ENCODE measurements around the gene CRX. TPM values are rescaled to one million over a fixed set of nuclear protein-coding genes. Genes with fewer than 3 reads are reported as not detected.

CRX gene
- polyA plus RNA-seq, 1 of the 3 experiments (the other 2 are of a cell fraction) = not detected

DNA sequence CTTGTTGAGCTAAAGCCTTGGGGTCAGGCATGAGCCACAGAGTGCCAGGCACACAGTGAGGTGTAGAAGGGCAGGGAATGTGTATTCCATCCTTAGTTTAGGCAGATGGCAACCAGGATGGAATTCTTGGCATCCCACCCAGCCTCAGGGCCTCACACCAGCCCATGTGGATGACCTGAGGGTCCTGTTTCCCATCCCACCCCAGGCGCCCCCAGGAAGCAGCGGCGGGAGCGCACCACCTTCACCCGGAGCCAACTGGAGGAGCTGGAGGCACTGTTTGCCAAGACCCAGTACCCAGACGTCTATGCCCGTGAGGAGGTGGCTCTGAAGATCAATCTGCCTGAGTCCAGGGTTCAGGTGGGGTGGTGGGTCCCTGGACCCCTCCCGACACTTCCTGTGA, 14.3 kb downstream of the CRX start:
- H3K4me3 ChIP-seq (ENCODE audit: low read depth in 2 of 2, low read length in 1 of 2) = no peak overlapping the region
- H2AFZ ChIP-seq (ENCODE audit: low read depth) = no peak overlapping the region
- no peaks in the 10 kb centered on the region for H4K20me1 ChIP-seq (ENCODE audit: insufficient read depth)
- H3K79me2 ChIP-seq (ENCODE audit: insufficient read depth) = no peaks in the 10 kb centered on the region
- POLR2A ChIA-PET = no interaction called here
- peaks cover 11% of the 10 kb centered on the region for H3F3A ChIP-seq (replicated peaks; ENCODE audit: insufficient read depth)
- H3K27me3 ChIP-seq (ENCODE audit: insufficient read depth) = peaks cover 39% of the 10 kb centered on the region; the same call in 1 of the 2 replicates
- CTCF ChIA-PET = interaction anchor here (1.3 kb wide), 1 partner anchor 27 kb away, joined by 5 read pairs; no protein-coding TSS in a partner anchor
- no peak for DNase-seq
- H3K36me3 ChIP-seq (replicated peaks in 1 of 2; ENCODE audit: control insufficient read depth in 1 of 2, insufficient read depth in 2 of 2, low read length in 1 of 2) = no peaks in the 10 kb centered on the region
- H3K9me2 ChIP-seq = no peaks in the 10 kb centered on the region
- no peak overlapping the region for H3K4me2 ChIP-seq
- TF ChIP-seq MXI1 (IDR thresholded peaks at IDR 0.05; ENCODE audit: low read depth, low read length) (no peak), GABPA (IDR thresholded peaks at IDR 0.05; ENCODE audit: low read depth) (no peak), RCOR1 (IDR thresholded peaks at IDR 0.05; ENCODE audit: low read length) (no peak), GATA2 (CRISPR knock-in tag; IDR thresholded peaks at IDR 0.05) (no peak), TCF12 (IDR thresholded peaks at IDR 0.05) (no peak), RXRA (IDR thresholded peaks at IDR 0.05; ENCODE audit: borderline replicate concordance, low read depth) (no peak)
- TF ChIP-seq, protein P1, sequence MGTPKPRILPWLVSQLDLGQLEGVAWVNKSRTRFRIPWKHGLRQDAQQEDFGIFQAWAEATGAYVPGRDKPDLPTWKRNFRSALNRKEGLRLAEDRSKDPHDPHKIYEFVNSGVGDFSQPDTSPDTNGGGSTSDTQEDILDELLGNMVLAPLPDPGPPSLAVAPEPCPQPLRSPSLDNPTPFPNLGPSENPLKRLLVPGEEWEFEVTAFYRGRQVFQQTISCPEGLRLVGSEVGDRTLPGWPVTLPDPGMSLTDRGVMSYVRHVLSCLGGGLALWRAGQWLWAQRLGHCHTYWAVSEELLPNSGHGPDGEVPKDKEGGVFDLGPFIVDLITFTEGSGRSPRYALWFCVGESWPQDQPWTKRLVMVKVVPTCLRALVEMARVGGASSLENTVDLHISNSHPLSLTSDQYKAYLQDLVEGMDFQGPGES (IDR thresholded peaks at IDR 0.05; ENCODE audit: low read depth, low read length) = no peak
- no peak overlapping the region for H3K9ac ChIP-seq
- H3K4me1 ChIP-seq (ENCODE audit: control insufficient read depth in 1 of 2, insufficient read depth in 2 of 2, low read depth in 1 of 2, low read length in 1 of 2) = no peaks in the 10 kb centered on the region
- WGBS (ENCODE audit: low lambda C conversion rate) = 11% methylated on average over 5 of the region's 8 CpGs
- H3K9me3 ChIP-seq = no peaks in the 10 kb centered on the region
- H3K27ac ChIP-seq (ENCODE audit: low read depth in 2 of 2, low read length in 1 of 2) = no peak overlapping the region

DNA sequence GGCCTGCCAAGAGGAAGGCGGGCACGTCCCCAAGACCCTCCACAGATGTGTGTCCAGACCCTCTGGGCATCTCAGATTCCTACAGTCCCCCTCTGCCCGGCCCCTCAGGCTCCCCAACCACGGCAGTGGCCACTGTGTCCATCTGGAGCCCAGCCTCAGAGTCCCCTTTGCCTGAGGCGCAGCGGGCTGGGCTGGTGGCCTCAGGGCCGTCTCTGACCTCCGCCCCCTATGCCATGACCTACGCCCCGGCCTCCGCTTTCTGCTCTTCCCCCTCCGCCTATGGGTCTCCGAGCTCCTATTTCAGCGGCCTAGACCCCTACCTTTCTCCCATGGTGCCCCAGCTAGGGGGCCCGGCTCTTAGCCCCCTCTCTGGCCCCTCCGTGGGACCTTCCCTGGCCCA, 17.7 kb downstream of the CRX start:
- H3K4me3 ChIP-seq (ENCODE audit: low read depth in 2 of 2, low read length in 1 of 2) = no peak overlapping the region
- no peaks in the 10 kb centered on the region for H3K4me1 ChIP-seq (ENCODE audit: control insufficient read depth in 1 of 2, insufficient read depth in 2 of 2, low read depth in 1 of 2, low read length in 1 of 2)
- no peak overlapping the region for H3K27ac ChIP-seq (ENCODE audit: low read depth in 2 of 2, low read length in 1 of 2)
- TF ChIP-seq RFX5 (IDR thresholded peaks at IDR 0.05; ENCODE audit: low read length) (no peak), FOSL2 (IDR thresholded peaks at IDR 0.05; ENCODE audit: borderline replicate concordance, low read depth) (no peak), GABPA (IDR thresholded peaks at IDR 0.05; ENCODE audit: low read depth) (no peak), RXRA (IDR thresholded peaks at IDR 0.05; ENCODE audit: borderline replicate concordance, low read depth) (no peak), RAD21 (IDR thresholded peaks at IDR 0.05; ENCODE audit: low read length) (no peak), CHD2 (IDR thresholded peaks at IDR 0.05; ENCODE audit: low read length, partially characterized antibody) (no peak), GATA2 (CRISPR knock-in tag; IDR thresholded peaks at IDR 0.05) (no peak), SIN3A (IDR thresholded peaks at IDR 0.05; ENCODE audit: borderline replicate concordance, low read depth, low read length) (no peak), ELF1 (IDR thresholded peaks at IDR 0.05) (no peak)
- WGBS (ENCODE audit: low lambda C conversion rate) = 35% methylated on average over 16 of the region's 16 CpGs
- peaks cover 50% of the 10 kb centered on the region for H3K27me3 ChIP-seq (ENCODE audit: insufficient read depth)
- peaks cover 11% of the 10 kb centered on the region for H3F3A ChIP-seq (replicated peaks; ENCODE audit: insufficient read depth)
- POLR2A ChIA-PET = no interaction called here
- H4K20me1 ChIP-seq (ENCODE audit: insufficient read depth) = no peaks in the 10 kb centered on the region
- no peaks in the 10 kb centered on the region for H3K9me3 ChIP-seq
- H2AFZ ChIP-seq (ENCODE audit: low read depth) = no peak overlapping the region
- H3K9ac ChIP-seq = no peak overlapping the region
- no peaks in the 10 kb centered on the region for H3K9me2 ChIP-seq
- H3K79me2 ChIP-seq (ENCODE audit: insufficient read depth) = no peaks in the 10 kb centered on the region
- H3K36me3 ChIP-seq (replicated peaks in 1 of 2; ENCODE audit: control insufficient read depth in 1 of 2, insufficient read depth in 2 of 2, low read length in 1 of 2) = no peaks in the 10 kb centered on the region
- CTCF ChIA-PET = interaction anchor here (1.4 to 1.8 kb wide), 2 partner anchors 10 to 24 kb away, joined by 5 to 7 read pairs; no protein-coding TSS in a partner anchor
- no peak overlapping the region for H3K4me2 ChIP-seq
- no peak for DNase-seq

All from SK-N-SH (cell line).